ENCODE data around the gene RNASE4.
"Not testable (repeated sequence)": the region's sequence is repeated elsewhere in the genome, so short reads cannot be mapped to it uniquely, and the experiment has no call there.

RNASE4 gene

DNA sequence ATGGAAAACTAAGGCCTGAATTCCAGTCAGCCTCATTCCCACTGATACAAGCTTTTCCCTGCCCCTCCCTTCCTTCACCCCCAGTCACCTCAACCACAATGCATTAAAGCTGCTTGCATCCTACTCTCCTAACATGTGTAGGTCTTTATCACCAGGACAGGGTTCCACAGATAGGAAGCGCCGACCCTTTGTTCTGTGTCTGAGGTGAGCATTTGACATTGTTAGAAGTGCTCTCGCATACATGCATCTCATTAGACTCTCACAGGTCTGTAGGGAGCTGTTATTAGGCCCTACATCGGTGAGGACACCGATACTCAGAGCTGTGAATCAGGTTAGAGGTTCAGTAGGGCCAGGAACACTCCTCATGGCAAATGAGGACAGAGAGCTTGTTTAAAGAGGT lies 48.1 kb downstream of the RNASE4 start:
- in situ Hi-C loops (cut with MboI; ENCODE audit: low pct_unique_long_range_greater_than_20kb, low sequenced_read_pairs): no loop called here
- no peak for DNase-seq

DNA sequence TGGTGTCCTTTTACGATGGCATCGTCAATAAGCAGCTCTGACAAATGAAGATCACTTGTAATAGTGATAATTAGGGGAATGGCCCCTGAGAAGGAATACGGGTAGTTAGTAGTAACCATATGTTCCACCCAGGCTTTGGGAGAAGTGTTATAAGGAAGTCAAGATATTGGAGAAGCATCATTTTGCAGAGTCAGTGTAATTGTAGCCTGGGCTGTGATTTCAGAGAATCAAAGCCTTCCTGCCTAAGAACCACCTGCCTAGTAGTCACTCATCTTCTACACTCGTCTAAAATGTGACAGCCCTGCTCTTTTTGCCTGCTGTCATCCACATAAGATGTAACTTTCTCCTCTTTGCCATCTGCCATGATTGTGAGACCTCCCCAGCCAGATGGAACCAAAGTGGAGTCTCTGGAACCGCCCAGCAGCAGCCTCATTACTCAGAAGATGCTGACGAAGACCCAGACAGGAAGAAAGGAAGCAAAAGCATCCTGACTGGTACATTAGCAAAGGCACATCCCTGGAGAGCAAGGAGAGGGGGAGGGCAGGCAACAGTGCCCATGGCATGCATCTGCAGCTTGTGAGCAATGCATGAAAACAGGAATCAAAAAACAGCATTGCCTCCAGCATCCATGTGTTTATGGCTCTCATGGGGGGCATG lies 48.7 kb downstream of the RNASE4 start:
- in situ Hi-C loops (cut with MboI; ENCODE audit: low pct_unique_long_range_greater_than_20kb, low sequenced_read_pairs): no loop called here
- no peak for DNase-seq

DNA sequence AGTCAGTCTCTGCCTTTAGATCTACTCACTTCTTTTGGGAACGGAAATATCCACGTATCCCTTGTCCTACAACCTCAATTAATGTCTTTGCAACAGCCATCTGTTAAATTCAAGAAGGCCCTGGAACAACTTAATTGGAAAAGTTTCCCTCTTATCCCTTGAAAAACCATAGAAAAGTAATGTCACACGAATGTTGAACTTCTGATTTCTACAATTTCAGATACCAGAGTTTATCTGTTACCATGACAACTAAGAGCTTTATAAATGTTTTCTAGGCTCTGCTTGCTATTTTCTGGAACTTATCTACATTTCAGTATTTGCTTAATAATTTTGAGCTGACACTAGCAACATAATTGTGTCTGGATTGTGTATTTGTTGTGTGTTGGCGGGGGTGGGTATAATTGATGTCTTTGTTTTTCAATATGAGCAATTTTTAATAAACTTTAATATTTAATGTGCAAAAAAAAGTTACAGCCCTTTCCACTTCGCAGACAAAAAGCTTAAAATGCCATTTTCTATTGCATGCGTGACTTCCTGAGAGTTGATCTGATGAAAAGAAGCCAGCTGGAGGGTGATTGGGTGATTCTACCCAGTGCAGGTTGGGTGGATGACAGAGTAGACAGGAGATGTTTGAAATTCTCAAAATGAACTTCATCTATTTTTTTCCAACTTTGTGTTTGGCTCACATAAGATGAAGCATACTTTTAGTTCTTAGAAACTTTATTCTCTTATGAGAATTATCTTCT lies 49.5 kb downstream of the RNASE4 start:
- no peak for DNase-seq
- in situ Hi-C loops (cut with MboI; ENCODE audit: low pct_unique_long_range_greater_than_20kb, low sequenced_read_pairs): no loop called here

DNA sequence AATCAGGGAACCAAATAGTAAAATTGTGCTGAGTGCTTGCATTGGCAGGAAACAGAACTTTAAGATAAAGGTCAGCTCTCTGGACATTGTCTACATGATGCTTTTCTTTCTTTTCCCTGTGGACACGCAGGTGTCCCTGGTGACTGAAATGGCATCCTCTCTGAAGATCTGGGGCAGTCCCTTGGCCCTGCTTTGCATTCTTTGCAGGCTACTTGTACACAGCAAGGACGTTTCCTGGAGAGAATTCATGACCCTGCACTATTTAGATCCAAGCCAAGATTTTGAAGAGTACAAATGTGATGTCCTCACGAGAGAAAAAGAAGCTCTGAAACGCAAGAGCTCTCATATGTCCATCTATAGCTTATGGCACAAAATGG lies 50.1 kb downstream of the RNASE4 start:
- DNase-seq: no peak
- in situ Hi-C loops (cut with MboI; ENCODE audit: low pct_unique_long_range_greater_than_20kb, low sequenced_read_pairs): no loop called here

DNA sequence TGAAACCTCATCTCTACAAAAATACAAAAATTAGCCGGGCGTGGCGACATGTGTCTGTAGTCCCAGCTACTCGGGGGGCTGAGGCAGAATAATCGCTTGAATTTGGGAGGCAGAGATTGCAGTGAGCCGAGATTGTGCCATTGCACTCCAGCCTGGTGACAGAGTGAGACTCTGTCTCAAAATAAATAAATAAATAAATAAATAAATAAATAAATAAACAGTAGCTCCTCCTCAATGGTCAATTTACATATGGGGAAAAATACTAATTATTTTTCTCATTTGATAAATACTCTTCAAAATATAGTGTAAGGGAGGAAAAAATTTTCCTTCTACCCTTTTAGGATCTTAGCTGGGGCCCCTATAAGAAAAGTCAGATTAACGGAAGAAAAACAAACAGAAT lies 53.9 kb downstream of the RNASE4 start:
- in situ Hi-C loops (cut with MboI; ENCODE audit: low pct_unique_long_range_greater_than_20kb, low sequenced_read_pairs); DNase-seq: not testable (repeated sequence)

DNA sequence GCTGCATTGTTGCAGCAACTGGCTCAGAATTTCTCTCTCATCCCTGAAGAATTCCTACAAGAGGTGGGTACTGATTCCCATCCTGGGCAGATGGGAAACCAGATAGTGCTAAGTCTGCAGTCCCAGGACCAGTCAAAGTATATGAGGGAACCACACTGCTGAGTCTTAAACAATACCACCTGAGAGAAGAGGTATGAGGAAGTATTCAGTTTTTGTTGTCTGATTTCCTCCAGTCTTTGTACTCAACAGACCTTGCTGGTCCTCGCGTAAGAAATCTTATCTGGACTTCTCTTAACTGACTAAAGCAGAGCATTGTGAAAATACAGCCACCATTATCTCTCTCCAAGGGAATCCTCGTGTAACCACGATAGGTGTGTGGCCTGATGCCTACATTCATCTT lies 57.8 kb downstream of the RNASE4 start:
- DNase-seq: no peak
- in situ Hi-C loops (cut with MboI; ENCODE audit: low pct_unique_long_range_greater_than_20kb, low sequenced_read_pairs): no loop called here

DNA sequence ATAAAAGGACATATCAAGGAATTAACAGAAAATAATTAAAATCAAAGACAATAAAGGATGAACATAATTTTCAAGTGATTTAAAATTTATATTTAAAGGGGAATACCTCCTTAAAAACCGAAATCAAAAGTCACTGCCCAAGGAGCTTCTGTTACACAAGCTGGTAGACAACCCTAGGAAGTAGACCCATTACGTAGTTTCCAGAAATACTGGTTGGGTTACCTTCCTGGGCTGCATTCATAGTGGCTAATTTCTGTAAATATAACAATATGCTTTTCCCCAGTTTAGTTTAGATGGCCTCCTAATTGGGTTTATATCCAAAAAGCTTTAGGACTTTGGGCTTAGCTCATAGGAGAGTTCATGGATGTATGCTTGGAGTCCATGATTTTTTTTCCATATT lies 59.2 kb downstream of the RNASE4 start:
- no peak for DNase-seq
- in situ Hi-C loops (cut with MboI; ENCODE audit: low pct_unique_long_range_greater_than_20kb, low sequenced_read_pairs): no loop called here

DNA sequence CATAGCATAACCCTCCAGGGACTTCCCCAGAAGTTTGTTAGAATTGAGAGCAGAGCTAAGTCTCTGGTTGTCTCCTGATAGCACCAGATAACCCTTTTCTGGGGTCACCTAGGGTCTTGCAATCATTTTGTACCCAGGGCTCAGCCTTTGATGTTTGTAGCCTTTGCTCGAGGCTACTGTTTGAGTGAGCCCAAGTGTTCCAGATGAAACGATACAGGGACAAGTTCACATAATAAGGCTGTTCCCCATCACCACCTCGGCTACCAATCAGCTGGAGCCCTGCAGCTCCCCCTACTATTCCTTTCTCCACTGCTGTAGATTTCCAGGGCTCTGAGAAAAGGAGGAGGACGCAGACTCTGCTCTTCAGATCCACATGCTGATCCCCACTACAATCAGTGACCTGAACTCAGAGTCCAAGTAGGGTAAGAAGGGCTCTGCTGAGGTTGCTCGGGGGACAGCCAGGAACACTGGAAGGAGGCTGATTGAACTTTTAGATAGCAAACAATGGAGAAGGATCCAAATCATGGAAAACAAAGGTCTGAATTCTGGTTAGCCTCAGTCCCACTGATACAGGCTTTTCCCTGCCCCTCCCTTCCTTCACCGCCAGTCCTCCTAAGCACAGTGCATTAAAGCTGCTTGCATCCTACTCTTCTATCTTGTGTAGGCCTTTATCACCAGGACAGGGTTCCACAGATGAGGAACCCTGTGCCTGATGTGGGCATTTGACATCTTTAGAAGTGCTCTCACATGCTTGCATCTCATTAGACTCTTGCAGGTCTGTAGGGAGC lies 61.4 kb downstream of the RNASE4 start, which contains the start of gene EDDM3A:
EDDM3A (plus strand) TSS at position 317 of the 788 bp plus-strand sequence. CDS start 1,694 bp downstream, outside the sequence.
- in situ Hi-C loops (cut with MboI; ENCODE audit: low pct_unique_long_range_greater_than_20kb, low sequenced_read_pairs): no loop called here
- no peak for DNase-seq

DNA sequence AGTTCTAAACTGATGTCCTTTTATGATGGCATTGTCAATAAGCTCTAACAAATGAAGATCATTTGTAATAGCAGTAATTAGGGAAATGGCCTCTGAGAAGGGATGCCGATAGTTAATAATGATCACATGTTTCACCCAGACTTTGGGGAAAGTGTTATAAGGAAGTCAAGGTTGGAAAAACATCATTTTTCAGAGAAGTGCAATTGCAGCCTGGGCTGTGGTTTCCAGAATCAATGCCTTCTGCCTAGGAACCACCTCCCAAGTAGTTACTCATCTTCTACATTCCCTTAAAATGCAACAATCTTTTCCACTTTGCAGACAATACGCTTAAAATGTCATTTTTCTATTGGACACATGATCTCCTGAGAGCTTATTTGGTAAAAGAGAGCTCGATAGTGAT lies 62.2 kb downstream of the RNASE4 start:
- in situ Hi-C loops (cut with MboI; ENCODE audit: low pct_unique_long_range_greater_than_20kb, low sequenced_read_pairs): no loop called here
- no peak for DNase-seq

DNA sequence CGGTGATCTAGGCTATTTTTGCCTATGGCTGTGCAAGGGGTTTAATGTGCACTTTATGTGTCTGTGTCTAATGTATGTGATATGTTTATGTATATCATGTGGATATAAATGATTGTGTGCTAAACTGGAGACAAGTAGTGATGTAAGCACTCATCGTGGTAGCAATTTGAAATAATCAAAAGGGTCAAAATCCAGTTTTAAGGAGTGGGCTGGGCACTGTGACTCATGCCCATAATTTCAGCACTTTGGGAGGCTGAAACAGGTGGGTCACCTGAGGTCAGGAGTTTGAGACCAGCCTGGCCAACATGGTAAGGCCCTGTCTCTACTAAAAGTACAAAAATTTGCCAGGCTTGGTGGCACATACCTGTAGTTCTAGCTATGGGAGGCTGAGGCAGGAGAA lies 64.1 kb downstream of the RNASE4 start:
- no peak for DNase-seq
- in situ Hi-C loops (cut with MboI; ENCODE audit: low pct_unique_long_range_greater_than_20kb, low sequenced_read_pairs): no loop called here

DNA sequence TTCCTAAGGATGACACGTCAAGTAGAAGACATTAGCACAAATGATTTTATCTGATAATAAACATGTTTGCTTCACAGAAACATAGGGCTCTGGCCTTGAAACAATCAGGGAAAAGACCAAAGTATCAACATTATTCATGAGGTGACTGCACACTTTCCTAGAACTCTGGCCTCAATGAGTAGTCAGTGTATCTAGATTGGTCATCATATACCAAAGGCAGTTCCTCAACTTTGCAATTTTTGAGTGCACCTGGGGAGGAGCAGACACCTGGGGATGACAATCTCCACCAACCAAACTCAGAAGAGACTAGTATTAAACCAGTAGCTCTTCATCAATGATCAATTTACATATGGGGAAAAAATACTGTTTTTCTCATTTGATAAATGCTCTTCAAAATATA lies 65.8 kb downstream of the RNASE4 start:
- no peak for DNase-seq
- in situ Hi-C loops (cut with MboI; ENCODE audit: low pct_unique_long_range_greater_than_20kb, low sequenced_read_pairs): no loop called here
